Measurements from ENCODE around the gene HAGH.

GRCh38 chr16:1760911-1761310 lies 65.7 kb downstream of the HAGH start:
- TF ChIP-seq, protein P1, sequence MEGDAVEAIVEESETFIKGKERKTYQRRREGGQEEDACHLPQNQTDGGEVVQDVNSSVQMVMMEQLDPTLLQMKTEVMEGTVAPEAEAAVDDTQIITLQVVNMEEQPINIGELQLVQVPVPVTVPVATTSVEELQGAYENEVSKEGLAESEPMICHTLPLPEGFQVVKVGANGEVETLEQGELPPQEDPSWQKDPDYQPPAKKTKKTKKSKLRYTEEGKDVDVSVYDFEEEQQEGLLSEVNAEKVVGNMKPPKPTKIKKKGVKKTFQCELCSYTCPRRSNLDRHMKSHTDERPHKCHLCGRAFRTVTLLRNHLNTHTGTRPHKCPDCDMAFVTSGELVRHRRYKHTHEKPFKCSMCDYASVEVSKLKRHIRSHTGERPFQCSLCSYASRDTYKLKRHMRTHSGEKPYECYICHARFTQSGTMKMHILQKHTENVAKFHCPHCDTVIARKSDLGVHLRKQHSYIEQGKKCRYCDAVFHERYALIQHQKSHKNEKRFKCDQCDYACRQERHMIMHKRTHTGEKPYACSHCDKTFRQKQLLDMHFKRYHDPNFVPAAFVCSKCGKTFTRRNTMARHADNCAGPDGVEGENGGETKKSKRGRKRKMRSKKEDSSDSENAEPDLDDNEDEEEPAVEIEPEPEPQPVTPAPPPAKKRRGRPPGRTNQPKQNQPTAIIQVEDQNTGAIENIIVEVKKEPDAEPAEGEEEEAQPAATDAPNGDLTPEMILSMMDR (IDR thresholded peaks at IDR 0.05) = no peak
- TF ChIP-seq EZH2 (IDR thresholded peaks at IDR 0.05) (no peak), EZH2phosphoT487 (IDR thresholded peaks at IDR 0.05) (no peak)
